CD4-positive, alpha-beta memory T cell (primary cell): Measurements from ENCODE around the gene HSD17B1. TPM values are rescaled to one million over a fixed set of nuclear protein-coding genes. Genes with fewer than 3 reads are reported as not detected.

Experiments used
- CTCF ChIA-PET: fragments of 350-600 bp; sonication (Branson Sonifier 250); formaldehyde crosslinking; loops from one replicate; lab custom pipeline; 2021; ENCODE audit warnings: inconsistent platforms; ENCODE audit not compliant: partially characterized antibody; lab: Charles Lee
- POLR2A ChIA-PET: fragments of 350-600 bp; sonication (Branson Sonifier 250); formaldehyde crosslinking; loops from one replicate; lab custom pipeline; 2021; ENCODE audit not compliant: partially characterized antibody; lab: Charles Lee
- DNase-seq, 5 donors: peaks; one replicate each; pipeline versions ENCODE4 v3.0.0 to v3.0.0-alpha.2; 2020 to 2022; ENCODE audit warnings: mixed read lengths in 1 of 5
- H3K27ac ChIP-seq: one replicate; pipeline ENCODE4 v1.7.0; 2013; ENCODE audit warnings: low read depth, low read length
- H3K27me3 ChIP-seq: 2 replicates; pipeline ENCODE4 v1.7.0; 2013; ENCODE audit warnings: mild to moderate bottlenecking, low read length, moderate library complexity; ENCODE audit not compliant: insufficient read depth
- H3K36me3 ChIP-seq: 2 replicates; pipeline ENCODE4 v1.7.0; 2013; ENCODE audit warnings: mild to moderate bottlenecking, low read length, moderate library complexity; ENCODE audit not compliant: insufficient read depth
- H3K4me1 ChIP-seq: 2 replicates; pipeline ENCODE4 v1.7.0; 2013; ENCODE audit warnings: mild to moderate bottlenecking, low read length, moderate library complexity; ENCODE audit not compliant: insufficient read depth
- H3K4me3 ChIP-seq, 2 donors: one replicate each; pipeline ENCODE4 v1.7.0; 2013; ENCODE audit warnings: low read length in 2 of 2, mild to moderate bottlenecking in 1 of 2
- H3K9me3 ChIP-seq, 2 donors: one replicate each; pipeline ENCODE4 v1.7.0; 2013; ENCODE audit warnings: low read length in 2 of 2, control low read depth in 1 of 2; ENCODE audit not compliant: control insufficient read depth in 1 of 2
- H3K27ac Mint-ChIP-seq, 7 donors: one replicate each; pipeline ENCODE4 v1.8.0; 2020 to 2021; ENCODE audit warnings: mixed read lengths in 7 of 7, mild to moderate bottlenecking in 6 of 7, inconsistent platforms in 3 of 7, moderate library complexity in 3 of 7
- H3K27me3 Mint-ChIP-seq, 2 donors: one replicate each; pipeline ENCODE4 v1.8.0; 2020 to 2021; ENCODE audit warnings: mixed read lengths in 2 of 2
- H3K36me3 Mint-ChIP-seq, 2 donors: one replicate each; pipeline ENCODE4 v1.8.0; 2020 to 2021; ENCODE audit warnings: mixed read lengths in 2 of 2, inconsistent platforms in 1 of 2, mild to moderate bottlenecking in 1 of 2
- H3K4me1 Mint-ChIP-seq, 4 donors: one replicate each; pipeline ENCODE4 v1.8.0; 2020 to 2021; ENCODE audit warnings: mixed read lengths in 4 of 4, mild to moderate bottlenecking in 1 of 4
- H3K4me3 Mint-ChIP-seq, 8 donors: one replicate each; pipeline ENCODE4 v1.8.0; 2020 to 2021; ENCODE audit warnings: mixed read lengths in 8 of 8, mild to moderate bottlenecking in 7 of 8, moderate library complexity in 6 of 8, inconsistent platforms in 3 of 8
- H3K9me3 Mint-ChIP-seq, 8 donors: one replicate each; pipeline ENCODE4 v1.8.0; 2020 to 2021; ENCODE audit warnings: mixed read lengths in 8 of 8, mild to moderate bottlenecking in 5 of 8, inconsistent platforms in 3 of 8, moderate library complexity in 1 of 8
- intact Hi-C: fragments of 100-400 bp; cut with micrococcal nuclease; formaldehyde crosslinking; loops from one replicate; pipeline ENCODE4 v1.15.1; 2023
- polyA plus RNA-seq, 2 donors: library from polyadenylated mRNA; unstranded; fragments of 300-500 nt; fragmentation: Illumina TruSeq; gene quantifications; one replicate each; pipeline ENCODE4 v1.2.3, GENCODE V29; 2021
- total RNA-seq, 2 experiments: library from RNA; stranded (reverse); gene quantifications; one replicate each; pipeline ENCODE4 v1.2.3, GENCODE V29; 2021

HSD17B1 gene
- total and polyA plus RNA-seq, 4 experiments from 2014 or later: 0.07 to 1.2 (median 1.0) TPM

DNA sequence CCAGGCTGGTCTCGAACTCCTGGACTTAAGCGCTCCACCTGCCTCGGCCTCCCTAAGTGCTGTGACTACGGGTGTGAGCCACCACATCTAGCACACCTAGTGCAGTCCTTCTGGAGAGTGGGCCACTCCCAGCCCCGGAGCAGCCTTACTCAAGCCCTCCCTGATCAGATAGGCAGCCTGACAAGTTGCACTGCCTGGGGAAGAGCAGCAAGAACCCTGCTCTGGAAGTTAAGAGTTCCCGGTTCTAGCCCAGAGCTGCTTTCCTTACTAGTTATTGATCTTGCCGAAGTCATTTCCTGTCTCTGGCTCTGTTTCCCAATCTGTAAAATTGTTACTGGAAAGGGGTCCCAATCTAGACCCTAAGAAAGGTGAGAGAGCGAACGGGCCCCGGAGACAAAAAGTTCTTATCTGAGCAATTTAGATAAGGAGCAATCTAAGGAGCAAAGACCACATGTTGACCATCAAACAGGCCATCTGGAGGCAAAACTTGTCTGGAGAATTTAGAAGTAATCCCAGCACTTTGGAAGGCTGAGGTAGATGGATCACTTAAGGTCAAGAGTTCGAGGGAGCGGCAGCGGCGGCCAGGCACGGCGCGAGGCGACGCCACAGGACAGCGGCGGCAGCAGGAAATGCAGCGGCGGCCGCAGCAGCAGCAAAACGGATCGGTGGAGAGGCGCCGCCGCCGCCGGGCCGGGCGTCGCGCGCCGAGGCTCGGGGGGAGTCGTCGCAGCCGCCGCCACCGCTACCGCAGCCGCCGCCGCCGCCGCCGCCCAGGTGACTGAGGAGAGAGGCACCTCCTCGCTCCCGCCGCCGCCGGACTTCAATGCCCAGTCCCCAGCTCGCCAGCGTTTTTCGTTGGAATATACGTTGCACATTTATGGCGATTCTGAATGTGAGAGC, 21.0 kb upstream of the HSD17B1 start:
- H3K27me3 ChIP-seq: no peaks in the 10 kb centered on the region
- H3K27ac ChIP-seq: no peak overlapping the region
- peak overlapping the region in 1 of 2 donors; percentile 10 for H3K4me3 ChIP-seq
- Mint-ChIP-seq H3K9me3 (no peaks in the 10 kb centered on the region), H3K4me3 (peak overlapping the region; percentile 82 to 92 (median 86)), H3K4me1 (peaks cover 22 to 55% (median 40%) of the 10 kb centered on the region in 4 donors), H3K36me3 (no peaks in the 10 kb centered on the region), H3K27me3 (no peaks in the 10 kb centered on the region), H3K27ac (peak overlapping the region; percentile 63 to 91 (median 86))
- ChIA-PET POLR2A (interaction anchor here (0.6 to 2.7 kb wide), 11 partner anchors 10 to 257 kb away, joined by 3 to 10 read pairs (median 4); partner anchors contain the start of genes PSMC3IP and STAT3), CTCF (interaction anchor here (0.8 to 4.0 kb wide), 6 partner anchors 10 to 149 kb away, joined by 4 to 27 read pairs (median 4); no protein-coding TSS in a partner anchor)
- intact Hi-C loops: loop anchor here (5.0 kb wide), 2 partner anchors 46 to 146 kb away; partner anchors contain the start of genes PLEKHH3 and PSMC3IP
- H3K36me3 ChIP-seq: no peaks in the 10 kb centered on the region
- peak; percentile 43 to 56 (median 50) for DNase-seq
- H3K9me3 ChIP-seq: no peaks in the 10 kb centered on the region
- peaks cover 42% of the 10 kb centered on the region for H3K4me1 ChIP-seq

DNA sequence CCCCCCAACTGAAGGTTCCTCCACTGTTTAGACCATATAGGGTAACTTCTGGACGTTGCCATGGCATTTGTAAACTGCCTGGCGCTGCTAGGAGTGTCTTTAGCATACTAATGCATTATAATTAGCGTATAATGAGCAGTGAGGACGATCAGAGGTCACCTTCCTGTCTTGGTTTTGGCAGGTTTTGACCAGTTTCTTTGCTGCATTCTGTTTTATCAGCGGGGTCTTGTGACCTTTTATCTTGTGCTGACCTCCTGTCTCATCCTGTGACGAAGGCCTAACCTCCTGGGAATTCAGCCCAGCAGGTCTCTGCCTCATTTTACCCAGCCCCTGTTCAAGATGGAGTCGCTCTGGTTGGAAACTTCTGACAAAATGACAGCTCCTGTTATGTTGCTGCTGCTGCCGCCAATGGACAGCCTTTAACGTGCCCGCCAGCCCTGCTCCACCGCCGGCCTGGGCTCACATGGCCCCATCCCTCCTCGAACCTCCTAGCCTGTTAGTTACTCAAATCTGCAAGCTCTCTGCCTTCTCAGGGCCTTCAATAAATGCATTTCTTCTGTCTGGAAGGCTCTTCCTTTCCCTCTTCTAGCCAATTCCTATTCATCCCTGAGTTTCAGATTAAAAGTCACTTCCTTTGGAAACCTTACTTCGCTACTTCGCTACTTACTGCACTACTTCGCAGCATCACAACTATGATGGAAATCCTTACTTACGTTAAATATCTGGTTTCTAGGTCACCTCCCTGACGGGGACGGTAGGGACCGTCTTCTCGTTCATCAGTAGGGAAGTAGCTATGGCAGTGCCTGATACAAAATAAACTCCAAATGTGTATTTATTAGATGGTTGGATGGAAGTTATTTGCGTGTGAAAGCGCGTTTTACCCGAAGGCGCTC, 17.3 kb upstream of the HSD17B1 start:
- peaks cover 34% of the 10 kb centered on the region for H3K4me1 ChIP-seq
- H3K4me3 ChIP-seq: peak overlapping the region; percentile 8 to 40
- POLR2A ChIA-PET: interaction anchor here (0.7 to 2.9 kb wide), 12 partner anchors 10 to 287 kb away, joined by 3 to 28 read pairs (median 8); partner anchors contain the start of genes MLX, PSMC3IP, RETREG3 and STAT3
- H3K27me3 Mint-ChIP-seq: no peaks in the 10 kb centered on the region
- no peaks in the 10 kb centered on the region for H3K36me3 ChIP-seq
- peaks cover 21 to 55% (median 37%) of the 10 kb centered on the region in 4 donors for H3K4me1 Mint-ChIP-seq
- peak overlapping the region; percentile 80 to 93 (median 84) for H3K4me3 Mint-ChIP-seq
- no peaks in the 10 kb centered on the region for H3K9me3 Mint-ChIP-seq
- H3K9me3 ChIP-seq: no peaks in the 10 kb centered on the region
- H3K27ac ChIP-seq: peak overlapping the region; percentile 46
- intact Hi-C loops: loop anchor here (2.0 kb wide), 1 partner anchor 19 kb away; no protein-coding TSS in a partner anchor
- H3K27ac Mint-ChIP-seq: peak overlapping the region in 6 of 7 donors; percentile 18 to 84 (median 77)
- no peak for DNase-seq
- no peaks in the 10 kb centered on the region for H3K27me3 ChIP-seq
- CTCF ChIA-PET: interaction anchor here (1.2 to 1.7 kb wide), 3 partner anchors 13 to 32 kb away, joined by 3 to 4 read pairs (median 4); no protein-coding TSS in a partner anchor
- no peaks in the 10 kb centered on the region for H3K36me3 Mint-ChIP-seq

DNA sequence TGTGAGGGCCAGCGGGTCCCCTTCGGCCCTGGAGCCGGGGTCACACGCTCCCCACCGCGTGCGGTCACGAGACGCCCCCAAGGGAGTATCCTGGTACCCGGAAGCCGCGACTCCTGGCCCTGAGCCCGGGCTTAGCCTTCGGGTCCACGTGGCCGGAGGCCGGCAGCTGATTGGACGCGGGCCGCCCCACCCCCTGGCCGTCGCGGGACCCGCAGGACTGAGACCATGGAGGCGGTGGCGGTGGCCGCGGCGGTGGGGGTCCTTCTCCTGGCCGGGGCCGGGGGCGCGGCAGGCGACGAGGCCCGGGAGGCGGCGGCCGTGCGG, 16.7 kb upstream of the HSD17B1 start, which contains the start of gene NAGLU:
TSS of gene NAGLU (plus strand) at position 194 of the 324 bp plus-strand sequence. CDS start at position 226, 32 bp downstream.
- H3K27ac ChIP-seq: peak within 1 kb of the TSS; percentile 46
- H3K36me3 ChIP-seq: no peaks in the 10 kb centered on the region
- peaks cover 33% of the 10 kb centered on the region for H3K4me1 ChIP-seq
- H3K4me3 ChIP-seq: peak within 1 kb of the TSS; percentile 43 to 57
- no peaks in the 10 kb centered on the region for H3K27me3 ChIP-seq
- DNase-seq: peak; percentile 67 to 76 (median 70)
- Mint-ChIP-seq H3K27me3 (no peaks in the 10 kb centered on the region), H3K9me3 (no peaks in the 10 kb centered on the region), H3K27ac (peak within 1 kb of the TSS; percentile 55 to 84 (median 82)), H3K4me3 (peak within 1 kb of the TSS; percentile 82 to 93 (median 84)), H3K4me1 (peaks cover 23 to 55% (median 37%) of the 10 kb centered on the region in 4 donors), H3K36me3 (no peaks in the 10 kb centered on the region)
- no peaks in the 10 kb centered on the region for H3K9me3 ChIP-seq
- CTCF ChIA-PET: interaction anchor here (1.2 to 1.7 kb wide), 4 partner anchors 13 to 31 kb away, joined by 3 to 4 read pairs (median 4); no protein-coding TSS in a partner anchor
- intact Hi-C loops: loop anchor here (2.0 kb wide), 1 partner anchor 19 kb away; no protein-coding TSS in a partner anchor
- POLR2A ChIA-PET: interaction anchor here (0.7 to 2.9 kb wide), 16 partner anchors 9 to 462 kb away, joined by 3 to 28 read pairs (median 6); partner anchors contain the start of genes MLX, PSMC3IP, RETREG3 and STAT3

DNA sequence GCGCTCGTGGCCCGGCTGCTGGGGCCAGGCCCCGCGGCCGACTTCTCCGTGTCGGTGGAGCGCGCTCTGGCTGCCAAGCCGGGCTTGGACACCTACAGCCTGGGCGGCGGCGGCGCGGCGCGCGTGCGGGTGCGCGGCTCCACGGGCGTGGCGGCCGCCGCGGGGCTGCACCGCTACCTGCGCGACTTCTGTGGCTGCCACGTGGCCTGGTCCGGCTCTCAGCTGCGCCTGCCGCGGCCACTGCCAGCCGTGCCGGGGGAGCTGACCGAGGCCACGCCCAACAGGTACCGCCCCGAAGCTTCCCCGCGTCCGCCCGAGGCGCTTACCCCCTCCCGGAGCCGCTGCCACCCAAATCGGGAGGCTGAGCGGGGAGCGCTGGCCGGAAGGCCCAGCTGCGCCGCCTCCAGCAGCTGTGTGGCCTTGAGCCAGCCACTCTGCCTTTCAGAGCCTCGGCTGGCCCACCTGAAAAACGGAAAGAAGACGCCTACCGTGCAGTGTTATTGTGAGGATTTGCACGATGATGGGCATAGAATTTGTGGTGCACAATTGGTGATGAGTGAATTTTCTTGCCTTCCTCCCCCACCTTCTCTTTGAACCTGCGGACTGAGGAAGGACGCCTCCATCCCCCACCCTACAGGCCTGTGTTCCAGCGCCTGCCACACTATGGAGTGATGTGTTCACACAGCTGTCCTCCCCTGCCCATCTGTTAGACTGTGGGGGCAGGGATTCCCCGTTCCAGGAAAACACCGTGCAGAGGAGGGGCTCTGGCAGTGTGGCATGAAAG, 16.2 kb upstream of the HSD17B1 start:
- H3K27me3 ChIP-seq: no peaks in the 10 kb centered on the region
- Mint-ChIP-seq H3K4me3 (peak overlapping the region; percentile 81 to 85 (median 84)), H3K27ac (peak overlapping the region in 6 of 7 donors; percentile 55 to 82 (median 76)), H3K9me3 (no peaks in the 10 kb centered on the region), H3K4me1 (peaks cover 25 to 55% (median 39%) of the 10 kb centered on the region in 4 donors), H3K27me3 (no peaks in the 10 kb centered on the region), H3K36me3 (peaks cover 0 to 3% of the 10 kb centered on the region in 2 donors)
- H3K9me3 ChIP-seq: no peaks in the 10 kb centered on the region
- DNase-seq: peak; percentile 53 to 74 (median 55)
- peak overlapping the region; percentile 43 to 57 for H3K4me3 ChIP-seq
- H3K4me1 ChIP-seq: peaks cover 33% of the 10 kb centered on the region
- peak overlapping the region; percentile 36 for H3K27ac ChIP-seq
- CTCF ChIA-PET: interaction anchor here (1.2 to 1.7 kb wide), 4 partner anchors 12 to 31 kb away, joined by 3 to 4 read pairs (median 4); no protein-coding TSS in a partner anchor
- POLR2A ChIA-PET: interaction anchor here (0.8 to 2.9 kb wide), 16 partner anchors 9 to 461 kb away, joined by 3 to 28 read pairs (median 6); partner anchors contain the start of genes MLX, PSMC3IP, RETREG3 and STAT3
- no peaks in the 10 kb centered on the region for H3K36me3 ChIP-seq
- intact Hi-C loops: loop anchor here (2.0 kb wide), 1 partner anchor 18 kb away; no protein-coding TSS in a partner anchor

- Mint-ChIP-seq H3K4me3 (peak overlapping the region; percentile 81 to 85 (median 84)), H3K27ac (peak overlapping the region in 3 of 7 donors; percentile 55 to 76 (median 75)), H3K27me3 (no peaks in the 10 kb centered on the region), H3K36me3 (peaks cover 0 to 4% of the 10 kb centered on the region in 2 donors), H3K4me1 (peaks cover 23 to 54% (median 36%) of the 10 kb centered on the region in 4 donors), H3K9me3 (no peaks in the 10 kb centered on the region)
- H3K4me3 ChIP-seq: peak overlapping the region; percentile 43 to 57
- intact Hi-C loops: loop anchor here (2.0 kb wide), 1 partner anchor 18 kb away; no protein-coding TSS in a partner anchor
- no peak overlapping the region for H3K27ac ChIP-seq
- no peak for DNase-seq
- H3K4me1 ChIP-seq: peaks cover 33% of the 10 kb centered on the region
- no peaks in the 10 kb centered on the region for H3K27me3 ChIP-seq
- ChIA-PET CTCF (interaction anchor here (1.4 to 1.7 kb wide), 4 partner anchors 11 to 19 kb away, joined by 4 to 5 read pairs (median 4); no protein-coding TSS in a partner anchor), POLR2A (interaction anchor here (0.6 to 2.9 kb wide), 10 partner anchors 10 to 461 kb away, joined by 3 to 28 read pairs (median 6); partner anchors contain the start of genes MLX, PSMC3IP, RETREG3 and STAT3)
- no peaks in the 10 kb centered on the region for H3K9me3 ChIP-seq
- no peaks in the 10 kb centered on the region for H3K36me3 ChIP-seq
These were observed 15.4 kb upstream of the HSD17B1 start for GRCh38 chr17:42537156-42537805.
